Bronchial smooth muscle cell (primary cell): Measurements from ENCODE around the gene UBE4A. TPM values are rescaled to one million over a fixed set of nuclear protein-coding genes. Genes with fewer than 3 reads are reported as not detected.

Experiments used
- total RNA-seq: library from RNA; depleted of rRNA; stranded (reverse); fragments of >200 nt; gene quantifications from 2 replicates; pipeline ENCODE4 v1.2.1, GENCODE V29; 2014

UBE4A gene
- 20.3 and 25.7 TPM in 2 replicates for total RNA-seq

GRCh38 chr11:118359295-118359958 is at the start of gene UBE4A:
TSS of gene UBE4A (plus strand) at chr11:118359600. CDS start at chr11:118365081, 5,481 bp downstream.

GRCh38 chr11:118342503-118343161 is 16.8 kb upstream of the UBE4A start, which contains the start of gene CD3D:
TSS of gene CD3D (minus strand) at chr11:118342705. CDS start at chr11:118342607, 98 bp downstream.

GRCh38 chr11:118343981-118344515 is 15.4 kb upstream of the UBE4A start, which contains the start of gene CD3G:
TSS of gene CD3G (plus strand) at chr11:118344344. CDS start at chr11:118344424, 80 bp downstream.

GRCh38 chr11:118401151-118401879 is 41.9 kb downstream of the UBE4A start, which contains the start of gene ATP5MG:
TSS of gene ATP5MG (plus strand) at chr11:118401606. CDS start at chr11:118401666, 60 bp downstream.

GRCh38 chr11:118435893-118436624 is 76.7 kb downstream of the UBE4A start, which contains the start of gene KMT2A:
TSS of gene KMT2A (plus strand) at chr11:118436492. CDS start at chr11:118436513, 21 bp downstream.

Other genes starting within 250 kb of the UBE4A start
- under 0.01 and 0.43 TPM in 2 replicates for gene SCN4B, start 206.8 kb upstream of the UBE4A start, total RNA-seq
- 0.16 and 0.43 TPM in 2 replicates for gene SCN2B, start 183.0 kb upstream of the UBE4A start, total RNA-seq
- not detected in 2 replicates for gene JAML, start 134.6 kb upstream of the UBE4A start, total RNA-seq
- gene MPZL3, start 107.2 kb upstream of the UBE4A start, total RNA-seq, result 0.16 and 0.26 TPM in 2 replicates
- gene MPZL2, start 95.3 kb upstream of the UBE4A start, total RNA-seq, result under 0.01 and 0.17 TPM in 2 replicates
- gene CD3E, start 54.9 kb upstream of the UBE4A start, total RNA-seq, result not detected in 2 replicates
- gene CD3D, start 16.9 kb upstream of the UBE4A start, total RNA-seq, result not detected in 2 replicates
- not detected in 2 replicates for gene CD3G, start 15.3 kb upstream of the UBE4A start, total RNA-seq
- gene ATP5MG, start 42.0 kb downstream of the UBE4A start, total RNA-seq, result 135 and 157 TPM in 2 replicates
- 15.8 and 23.3 TPM in 2 replicates for gene KMT2A, start 76.9 kb downstream of the UBE4A start, total RNA-seq
- gene TTC36, start 167.9 kb downstream of the UBE4A start, total RNA-seq, result 0.79 TPM in 1 of 2 replicates, not detected in the other
- 11.2 and 12.1 TPM in 2 replicates for gene TMEM25, start 171.6 kb downstream of the UBE4A start, total RNA-seq
- gene IFT46, start 206.3 kb downstream of the UBE4A start, total RNA-seq, result 26.8 and 31.9 TPM in 2 replicates
- 101 and 113 TPM in 2 replicates for gene ARCN1, start 212.8 kb downstream of the UBE4A start, total RNA-seq
- 58.5 and 89.3 TPM in 2 replicates for gene PHLDB1, start 248.0 kb downstream of the UBE4A start, total RNA-seq